HG02623 (cell line): Measurements from ENCODE around the gene SLC17A5.
"Not testable (repeated sequence)": the region's sequence is repeated elsewhere in the genome, so short reads cannot be mapped to it uniquely, and the experiment has no call there.

Experiments used
- ATAC-seq: cut with Tn5 transposase; IDR thresholded peaks from one replicate; pipeline ENCODE4 v1.9.1; 2021; ENCODE audit warnings: moderate library complexity; ENCODE audit not compliant: unreplicated experiment

The SLC17A5 gene

GRCh38 chr6:73653571-73654424 is at the start of gene SLC17A5:
TSS of gene SLC17A5 (minus strand) at chr6:73653992. CDS start at chr6:73653886, 106 bp downstream.
- ATAC-seq, result peak; percentile 88

GRCh38 chr6:73703466-73703865 is 49.7 kb upstream of the SLC17A5 start:
- no peak for ATAC-seq

GRCh38 chr6:73702444-73702843 is 48.7 kb upstream of the SLC17A5 start:
- no peak for ATAC-seq

- no peak for ATAC-seq
Measured at GRCh38 chr6:73699676-73700459, 46.1 kb upstream of the SLC17A5 start.

GRCh38 chr6:73696966-73697655 is 43.3 kb upstream of the SLC17A5 start:
- no peak for ATAC-seq

GRCh38 chr6:73695619-73696421 is 42.0 kb upstream of the SLC17A5 start, which contains the start of gene CD109:
TSS of gene CD109 (plus strand) at chr6:73696203. CDS start at chr6:73696216, 13 bp downstream.
- ATAC-seq, result peak; percentile 41

- ATAC-seq, result no peak
Measured at GRCh38 chr6:73694711-73695411, 41.1 kb upstream of the SLC17A5 start.

GRCh38 chr6:73691512-73691911 is 37.7 kb upstream of the SLC17A5 start:
- ATAC-seq, result no peak

- ATAC-seq, result no peak
Measured at GRCh38 chr6:73690056-73690455, 36.3 kb upstream of the SLC17A5 start.

- ATAC-seq, result no peak
Measured at GRCh38 chr6:73688351-73688750, 34.6 kb upstream of the SLC17A5 start.

GRCh38 chr6:73683574-73683973 is 29.8 kb upstream of the SLC17A5 start:
- not testable (repeated sequence) for ATAC-seq

- no peak for ATAC-seq
Measured at GRCh38 chr6:73680289-73680918, 26.6 kb upstream of the SLC17A5 start.

GRCh38 chr6:73679846-73680245 is 26.1 kb upstream of the SLC17A5 start:
- not testable (repeated sequence) for ATAC-seq

GRCh38 chr6:73679009-73679408 is 25.2 kb upstream of the SLC17A5 start:
- ATAC-seq, result no peak

- ATAC-seq, result peak; percentile 92
Measured at GRCh38 chr6:73675466-73676098, 21.8 kb upstream of the SLC17A5 start.

- ATAC-seq, result no peak
Measured at GRCh38 chr6:73671911-73672685, 18.3 kb upstream of the SLC17A5 start.

GRCh38 chr6:73669005-73669404 is 15.2 kb upstream of the SLC17A5 start:
- no peak for ATAC-seq

GRCh38 chr6:73667798-73668197 is 14.0 kb upstream of the SLC17A5 start:
- ATAC-seq, result no peak
